HepG2 (cell line): ENCODE data around the gene DQX1. TPM values are rescaled to one million over a fixed set of nuclear protein-coding genes. Genes with fewer than 3 reads are reported as not detected.

ENCODE experiments used
- ATAD3A ChIP-seq: sonication (generic); formaldehyde crosslinking; IDR thresholded peaks from 2 replicates; pipeline ENCODE4 v1.4.0; 2020; ENCODE audit warnings: missing genetic modification reagents
- GTF2F1 ChIP-seq: fragments of 150-350 bp; IDR thresholded peaks from 2 replicates; pipeline ENCODE4 v1.6.1; 2014; ENCODE audit warnings: low read length
- HNRNPK ChIP-seq: fragments of 200-400 bp; formaldehyde crosslinking; IDR thresholded peaks from 2 replicates; pipeline ENCODE4 v1.6.1; 2018; ENCODE audit warnings: low read length, low read depth, moderate library complexity, mild to moderate bottlenecking; ENCODE audit not compliant: poor library complexity, severe bottlenecking
- POLR2AphosphoS2 ChIP-seq: IDR thresholded peaks from 2 replicates; pipeline ENCODE4 v1.6.1; 2011; ENCODE audit warnings: low read depth, low read length, improper control_type of control experiment
- RBM39 ChIP-seq: fragments of 200-400 bp; formaldehyde crosslinking; IDR thresholded peaks from one replicate; pipeline ENCODE4 v1.6.1; 2018; ENCODE audit warnings: antibody characterized with exemption, mild to moderate bottlenecking, low read depth, low read length; ENCODE audit not compliant: poor library complexity, severe bottlenecking
- REL ChIP-seq: sonication (generic); formaldehyde crosslinking; conservative IDR thresholded peaks from 2 replicates; pipeline ENCODE4 v1.8.0; 2022; ENCODE audit warnings: mild to moderate bottlenecking, missing genetic modification reagents, moderate library complexity
- RORA ChIP-seq: sonication (generic); formaldehyde crosslinking; IDR thresholded peaks from 2 replicates; pipeline ENCODE4 v1.5.0; 2020; ENCODE audit warnings: mild to moderate bottlenecking, missing genetic modification reagents, moderate library complexity
- SAP130 ChIP-seq: IDR thresholded peaks from 2 replicates; pipeline ENCODE4 v1.6.1; 2016; ENCODE audit warnings: low read depth
- TBX3 ChIP-seq: fragments of 450-650 bp; IDR thresholded peaks from 2 replicates; pipeline ENCODE4 v1.6.1; 2017; ENCODE audit warnings: antibody characterized with exemption, mild to moderate bottlenecking, inconsistent platforms, borderline replicate concordance
- THAP8 ChIP-seq: sonication (generic); formaldehyde crosslinking; IDR thresholded peaks from 2 replicates; pipeline ENCODE4 v1.5.1; 2020; ENCODE audit warnings: missing genetic modification reagents, mild to moderate bottlenecking, borderline replicate concordance
- ZNF124 ChIP-seq: sonication (generic); formaldehyde crosslinking; IDR thresholded peaks from 2 replicates; pipeline ENCODE4 v1.4.0; 2020; ENCODE audit warnings: missing genetic modification reagents
- ZNF180 ChIP-seq: sonication (generic); formaldehyde crosslinking; IDR thresholded peaks from 2 replicates; pipeline ENCODE4 v1.4.0; 2020; ENCODE audit warnings: low read depth, missing genetic modification reagents, borderline replicate concordance
- ZNF207 ChIP-seq: fragments of 450-650 bp; IDR thresholded peaks from 2 replicates; pipeline ENCODE4 v1.6.1; 2016; ENCODE audit warnings: antibody characterized with exemption, borderline replicate concordance
- ZNF24 ChIP-seq: fragments of 450-650 bp; IDR thresholded peaks from 2 replicates; pipeline ENCODE4 v1.6.1; 2017; ENCODE audit warnings: antibody characterized with exemption, mild to moderate bottlenecking
- ZNF251 ChIP-seq: sonication (generic); formaldehyde crosslinking; IDR thresholded peaks from 2 replicates; pipeline ENCODE4 v1.9.0; 2021; ENCODE audit warnings: mild to moderate bottlenecking, missing genetic modification reagents
- ZNF441 ChIP-seq: sonication (generic); formaldehyde crosslinking; IDR thresholded peaks from 2 replicates; pipeline ENCODE4 v1.7.0; 2021; ENCODE audit warnings: missing genetic modification reagents, borderline replicate concordance
- ZNF639 ChIP-seq: conservative IDR thresholded peaks from 2 replicates; pipeline ENCODE4 v1.6.1; 2018; ENCODE audit warnings: missing genetic modification reagents
- ZNF737 ChIP-seq: sonication (generic); formaldehyde crosslinking; IDR thresholded peaks from 2 replicates; pipeline ENCODE4 v1.5.0; 2020; ENCODE audit warnings: missing genetic modification reagents, mild to moderate bottlenecking, borderline replicate concordance
- polyA plus RNA-seq, 8 experiments: library from polyadenylated mRNA; depleted of rRNA in 3 of 8; stranded (reverse) in 7 of 8; unstranded in 1 of 8; fragments of >200 nt; fragmentation: Illumina TruSeq in 4 of 8; extraction: Trizol in 4 of 8; gene quantifications; 2 replicates each; pipeline versions ENCODE4 v1.2.1 to v1.2.3, GENCODE V29; 2011 to 2016; ENCODE audit warnings: low read depth in 4 of 8, missing spikeins in 1 of 8, mixed read lengths in 1 of 8; ENCODE audit not compliant: insufficient read depth in 1 of 8
- total RNA-seq, 5 experiments: library from RNA; depleted of rRNA; stranded (reverse); fragments of >200 nt; fragmentation: Illumina TruSeq; extraction: Trizol; gene quantifications; 2 replicates each; pipeline ENCODE4 v1.2.3, GENCODE V29; 2016; ENCODE audit warnings: low read depth in 1 of 5
- TF ChIP-seq, protein P1 (sequence below): sonication (generic); formaldehyde crosslinking; conservative IDR thresholded peaks from 2 replicates; pipeline ENCODE4 v1.4.0; 2020; ENCODE audit warnings: missing genetic modification reagents
- TF ChIP-seq, protein P2 (sequence below): sonication (generic); formaldehyde crosslinking; IDR thresholded peaks from 2 replicates; pipeline ENCODE4 v1.8.0; 2022; ENCODE audit warnings: missing genetic modification reagents, mild to moderate bottlenecking, moderate library complexity, borderline replicate concordance
- TF ChIP-seq, protein P3 (sequence below): IDR thresholded peaks from 2 replicates; pipeline ENCODE4 v1.6.1; 2016; ENCODE audit warnings: control low read depth

DQX1 gene
- total and polyA plus RNA-seq, 2 of the 13 experiments (the other 11 are each of a cell fraction or from before 2014, with no cell fraction given) = 27.6 to 89.8 TPM

DNA sequence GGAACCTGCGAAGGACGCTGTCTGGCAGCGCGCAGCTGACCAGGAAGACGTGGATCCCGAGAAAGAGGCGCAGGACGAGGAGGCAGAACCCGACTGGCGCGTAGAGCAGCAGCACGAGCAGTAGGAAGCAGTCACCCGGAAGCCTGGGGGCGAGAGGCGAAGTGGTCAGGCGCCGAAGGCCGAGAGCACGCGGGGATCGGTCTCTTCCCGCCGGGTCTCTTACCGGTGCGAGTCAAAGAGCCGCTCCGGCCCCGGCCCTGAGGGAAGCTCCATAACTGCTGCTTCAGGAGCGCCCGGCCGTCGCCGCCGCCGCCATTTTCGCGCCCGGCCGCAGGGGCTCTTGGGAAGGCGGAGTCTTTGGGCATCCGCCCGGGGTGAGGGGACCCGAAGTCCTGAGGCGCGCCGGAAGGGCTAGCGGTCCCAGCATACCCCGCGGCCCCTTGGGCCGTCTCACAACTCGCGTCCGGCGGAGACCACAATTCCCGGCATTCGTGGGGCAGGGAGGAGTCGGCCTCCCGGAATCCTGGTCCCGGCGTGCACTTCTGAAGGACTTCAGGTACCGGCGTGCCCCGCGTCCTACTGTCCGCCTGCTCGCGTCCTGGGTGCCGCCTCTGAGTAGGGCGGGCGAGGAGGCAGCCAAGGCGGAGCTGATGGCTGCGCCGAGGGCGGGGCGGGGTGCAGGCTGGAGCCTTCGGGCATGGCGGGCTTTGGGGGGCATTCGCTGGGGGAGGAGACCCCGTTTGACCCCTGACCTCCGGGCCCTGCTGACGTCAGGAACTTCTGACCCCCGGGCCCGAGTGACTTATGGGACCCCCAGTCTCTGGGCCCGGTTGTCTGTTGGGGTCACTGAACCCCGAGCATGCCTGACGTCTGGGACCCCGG is 3.6 kb upstream of the DQX1 start, which contains the start of the genes AUP1 and HTRA2 (continued):
- peak; percentile 64; the same call in 1 of the 2 replicates for TF ChIP-seq ATAD3A (CRISPR knock-in tag)
- TF ChIP-seq ZNF251 (CRISPR knock-in tag) = no peak
- TF ChIP-seq, protein P1, sequence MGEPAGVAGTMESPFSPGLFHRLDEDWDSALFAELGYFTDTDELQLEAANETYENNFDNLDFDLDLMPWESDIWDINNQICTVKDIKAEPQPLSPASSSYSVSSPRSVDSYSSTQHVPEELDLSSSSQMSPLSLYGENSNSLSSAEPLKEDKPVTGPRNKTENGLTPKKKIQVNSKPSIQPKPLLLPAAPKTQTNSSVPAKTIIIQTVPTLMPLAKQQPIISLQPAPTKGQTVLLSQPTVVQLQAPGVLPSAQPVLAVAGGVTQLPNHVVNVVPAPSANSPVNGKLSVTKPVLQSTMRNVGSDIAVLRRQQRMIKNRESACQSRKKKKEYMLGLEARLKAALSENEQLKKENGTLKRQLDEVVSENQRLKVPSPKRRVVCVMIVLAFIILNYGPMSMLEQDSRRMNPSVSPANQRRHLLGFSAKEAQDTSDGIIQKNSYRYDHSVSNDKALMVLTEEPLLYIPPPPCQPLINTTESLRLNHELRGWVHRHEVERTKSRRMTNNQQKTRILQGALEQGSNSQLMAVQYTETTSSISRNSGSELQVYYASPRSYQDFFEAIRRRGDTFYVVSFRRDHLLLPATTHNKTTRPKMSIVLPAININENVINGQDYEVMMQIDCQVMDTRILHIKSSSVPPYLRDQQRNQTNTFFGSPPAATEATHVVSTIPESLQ (CRISPR knock-in tag) = no peak; the same call in 1 of the 2 replicates
- peak; percentile 65; the same call in 1 of the 2 replicates for TF ChIP-seq REL (CRISPR knock-in tag)
- TF ChIP-seq ZNF737 = 0 out of 2 replicates have a peak, but pooled peaks have one; percentile 42
- TF ChIP-seq TBX3 = 0 out of 2 replicates have a peak, but pooled peaks have one; percentile 48
- TF ChIP-seq RORA (CRISPR knock-in tag) = no peak
- TF ChIP-seq HNRNPK = peak; percentile 41
- no peak; the same call in 1 of the 2 replicates for TF ChIP-seq POLR2AphosphoS2
- peak; percentile 33; the same call in 1 of the 2 replicates for TF ChIP-seq GTF2F1
- no peak for TF ChIP-seq ZNF207
- no peak; the same call in none of the 2 replicates for TF ChIP-seq ZNF441 (CRISPR knock-in tag)
- TF ChIP-seq ZNF180 = 0 out of 2 replicates have a peak, but pooled peaks have one; percentile 19
- peak; percentile 86 for TF ChIP-seq ZNF639
- TF ChIP-seq THAP8 (CRISPR knock-in tag) = no peak; the same call in 1 of the 2 replicates
- TF ChIP-seq, protein P2, sequence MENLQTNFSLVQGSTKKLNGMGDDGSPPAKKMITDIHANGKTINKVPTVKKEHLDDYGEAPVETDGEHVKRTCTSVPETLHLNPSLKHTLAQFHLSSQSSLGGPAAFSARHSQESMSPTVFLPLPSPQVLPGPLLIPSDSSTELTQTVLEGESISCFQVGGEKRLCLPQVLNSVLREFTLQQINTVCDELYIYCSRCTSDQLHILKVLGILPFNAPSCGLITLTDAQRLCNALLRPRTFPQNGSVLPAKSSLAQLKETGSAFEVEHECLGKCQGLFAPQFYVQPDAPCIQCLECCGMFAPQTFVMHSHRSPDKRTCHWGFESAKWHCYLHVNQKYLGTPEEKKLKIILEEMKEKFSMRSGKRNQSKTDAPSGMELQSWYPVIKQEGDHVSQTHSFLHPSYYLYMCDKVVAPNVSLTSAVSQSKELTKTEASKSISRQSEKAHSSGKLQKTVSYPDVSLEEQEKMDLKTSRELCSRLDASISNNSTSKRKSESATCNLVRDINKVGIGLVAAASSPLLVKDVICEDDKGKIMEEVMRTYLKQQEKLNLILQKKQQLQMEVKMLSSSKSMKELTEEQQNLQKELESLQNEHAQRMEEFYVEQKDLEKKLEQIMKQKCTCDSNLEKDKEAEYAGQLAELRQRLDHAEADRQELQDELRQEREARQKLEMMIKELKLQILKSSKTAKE (CRISPR knock-in tag) = no peak
- TF ChIP-seq RBM39 = peak; percentile 56
- TF ChIP-seq SAP130 = peak; percentile 97
- no peak for TF ChIP-seq ZNF24
- peak; percentile 68; the same call in 1 of the 2 replicates for TF ChIP-seq ZNF124 (CRISPR knock-in tag)
- TF ChIP-seq, protein P3, sequence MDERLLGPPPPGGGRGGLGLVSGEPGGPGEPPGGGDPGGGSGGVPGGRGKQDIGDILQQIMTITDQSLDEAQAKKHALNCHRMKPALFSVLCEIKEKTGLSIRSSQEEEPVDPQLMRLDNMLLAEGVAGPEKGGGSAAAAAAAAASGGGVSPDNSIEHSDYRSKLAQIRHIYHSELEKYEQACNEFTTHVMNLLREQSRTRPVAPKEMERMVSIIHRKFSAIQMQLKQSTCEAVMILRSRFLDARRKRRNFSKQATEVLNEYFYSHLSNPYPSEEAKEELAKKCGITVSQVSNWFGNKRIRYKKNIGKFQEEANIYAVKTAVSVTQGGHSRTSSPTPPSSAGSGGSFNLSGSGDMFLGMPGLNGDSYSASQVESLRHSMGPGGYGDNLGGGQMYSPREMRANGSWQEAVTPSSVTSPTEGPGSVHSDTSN (CRISPR knock-in tag) = no peak
